NCI-H524 (cell line): Measurements from ENCODE around the gene SAT1.

Source experiments
- DNase-seq, 2 experiments: peaks; one replicate each; lab custom pipeline; 2025; lab: John Stamatoyannopoulos, UW

SAT1 gene

DNA sequence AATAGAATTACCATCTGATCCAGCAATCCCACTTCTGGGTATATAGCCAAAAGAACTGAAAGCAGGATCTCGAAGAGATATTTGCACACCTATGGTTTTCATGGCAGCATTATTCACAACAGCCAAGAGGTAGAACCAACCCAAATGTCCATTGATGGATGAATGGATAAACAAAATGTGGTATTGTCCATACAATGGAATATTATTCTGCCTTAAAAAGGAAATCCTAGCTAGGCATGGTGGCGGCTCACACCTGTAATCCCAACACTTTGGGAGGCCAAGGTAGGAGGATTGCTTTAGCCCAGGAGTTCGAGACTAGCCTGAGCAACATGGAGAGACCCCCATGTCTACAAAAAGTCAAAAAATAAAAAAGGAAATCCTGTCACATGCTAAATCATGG, 27.3 kb downstream of the SAT1 start:
- DNase-seq, result no peak

DNA sequence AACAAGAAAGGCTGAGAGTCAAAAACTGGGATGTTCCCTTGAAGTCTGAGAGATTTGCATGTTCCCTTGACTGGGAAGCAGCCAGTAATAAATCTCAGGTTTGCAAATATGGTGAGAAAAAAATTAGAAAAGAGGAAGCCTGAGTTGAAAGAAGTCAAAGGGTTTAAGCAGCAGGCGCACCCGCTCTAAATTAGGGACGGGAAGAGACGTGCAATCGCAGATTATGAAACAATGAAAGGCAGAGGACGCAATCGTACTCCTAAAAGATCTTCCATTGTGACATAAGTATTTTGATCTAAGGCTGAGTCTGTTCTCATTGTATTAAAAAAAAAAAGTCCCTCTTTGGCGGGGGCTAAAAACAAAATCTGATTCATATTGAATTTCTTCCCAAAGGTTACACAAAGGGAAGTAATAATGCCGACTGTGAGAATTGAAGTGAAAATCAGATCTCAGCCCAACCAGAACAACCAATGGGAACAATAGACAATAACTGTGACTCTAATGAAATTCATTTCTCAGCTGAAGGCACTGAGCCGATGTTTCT, 28.2 kb downstream of the SAT1 start:
- DNase-seq, result no peak

DNA sequence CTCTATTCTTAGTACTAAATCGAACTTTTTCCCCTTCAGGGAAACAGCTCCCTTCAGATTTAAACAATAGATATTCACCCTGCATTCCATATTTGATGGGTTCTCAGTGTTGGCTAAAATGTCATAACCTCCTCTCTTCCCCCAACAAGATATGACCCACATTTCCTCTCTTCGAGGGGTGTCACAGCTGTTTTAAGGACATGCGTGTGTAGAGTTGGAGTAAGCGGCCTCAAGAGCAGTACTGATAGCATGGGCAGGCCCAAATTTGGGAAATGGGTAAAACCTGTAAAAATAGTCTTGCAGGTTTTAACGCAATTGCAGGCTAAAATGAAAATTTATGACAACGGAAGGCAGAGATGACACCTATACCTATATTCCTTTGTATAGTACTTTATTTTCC, 28.7 kb downstream of the SAT1 start:
- no peak for DNase-seq

DNA sequence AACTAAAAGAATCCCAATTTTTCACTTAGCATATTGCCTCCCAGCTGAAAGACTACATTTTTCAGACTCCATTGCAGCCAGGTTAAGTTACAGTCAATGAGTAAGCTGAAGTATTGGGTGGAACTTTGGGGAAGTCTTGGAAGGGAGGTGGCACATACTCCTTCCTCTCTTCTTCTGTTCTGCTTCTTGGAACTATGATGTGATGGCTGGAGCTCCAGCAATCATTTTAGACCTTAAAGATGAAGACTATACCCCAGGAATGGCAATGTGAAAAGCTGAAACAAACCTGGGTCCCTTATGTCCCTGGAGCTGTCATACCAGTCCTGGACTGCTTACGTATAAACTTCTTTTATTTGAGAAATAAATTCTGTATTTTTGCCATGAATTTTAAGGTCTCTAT, 30.8 kb downstream of the SAT1 start:
- no peak for DNase-seq

DNA sequence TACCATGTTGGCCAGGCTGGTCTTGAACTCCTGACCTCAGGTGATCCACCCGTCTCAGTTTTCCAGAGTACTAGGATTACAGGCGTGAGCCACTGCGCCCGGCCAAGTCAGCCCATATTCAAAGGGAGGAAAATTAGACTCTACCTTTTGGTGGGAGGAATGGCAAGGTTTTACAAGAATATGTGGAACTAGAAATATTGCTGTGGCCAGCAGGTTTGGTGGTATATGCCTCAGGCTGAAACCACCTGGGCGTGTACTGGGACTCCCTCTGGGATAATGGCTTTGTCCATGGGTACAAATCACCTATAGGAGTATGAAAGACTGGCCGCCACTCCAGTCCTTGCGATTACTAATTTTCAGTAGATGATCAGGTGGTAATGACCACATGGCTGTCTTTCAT, 32.4 kb downstream of the SAT1 start:
- DNase-seq, result no peak

DNA sequence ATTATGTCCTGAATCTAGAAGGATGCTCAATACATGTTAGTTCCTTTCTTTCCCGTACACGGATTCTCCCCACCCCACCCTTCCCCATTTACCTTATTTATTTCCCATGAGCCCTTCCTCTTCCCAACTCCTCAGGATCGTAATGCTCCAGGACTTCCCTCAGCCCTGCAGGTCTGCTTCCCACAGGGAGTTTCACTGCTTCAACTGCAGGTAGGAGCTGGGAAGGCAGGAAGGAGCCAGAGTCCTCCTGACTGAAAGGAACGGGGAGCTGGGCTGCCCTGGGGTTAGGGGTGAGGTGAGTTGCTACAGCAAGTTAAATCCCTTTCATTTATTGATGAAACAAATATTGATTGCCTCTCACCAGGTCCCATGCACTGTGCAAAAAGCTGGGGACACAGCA, 33.2 kb downstream of the SAT1 start:
- DNase-seq, result no peak

DNA sequence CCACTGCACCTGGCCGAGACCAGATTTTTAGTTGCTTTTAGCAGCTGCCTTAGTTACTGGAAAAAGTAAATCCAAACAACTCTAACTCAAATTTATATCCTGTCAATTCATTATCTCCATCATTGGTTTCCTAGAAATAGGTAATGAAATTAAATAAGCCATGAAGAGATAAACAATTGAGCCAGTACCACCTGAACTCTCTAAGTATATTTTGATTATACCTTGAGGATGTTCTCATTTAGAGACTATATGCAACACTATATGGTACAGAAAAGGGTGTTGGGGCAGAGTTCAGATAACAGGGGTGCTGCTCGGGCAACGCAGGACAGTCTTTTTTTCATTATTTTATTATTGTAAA, 35.0 kb downstream of the SAT1 start:
- no peak for DNase-seq

DNA sequence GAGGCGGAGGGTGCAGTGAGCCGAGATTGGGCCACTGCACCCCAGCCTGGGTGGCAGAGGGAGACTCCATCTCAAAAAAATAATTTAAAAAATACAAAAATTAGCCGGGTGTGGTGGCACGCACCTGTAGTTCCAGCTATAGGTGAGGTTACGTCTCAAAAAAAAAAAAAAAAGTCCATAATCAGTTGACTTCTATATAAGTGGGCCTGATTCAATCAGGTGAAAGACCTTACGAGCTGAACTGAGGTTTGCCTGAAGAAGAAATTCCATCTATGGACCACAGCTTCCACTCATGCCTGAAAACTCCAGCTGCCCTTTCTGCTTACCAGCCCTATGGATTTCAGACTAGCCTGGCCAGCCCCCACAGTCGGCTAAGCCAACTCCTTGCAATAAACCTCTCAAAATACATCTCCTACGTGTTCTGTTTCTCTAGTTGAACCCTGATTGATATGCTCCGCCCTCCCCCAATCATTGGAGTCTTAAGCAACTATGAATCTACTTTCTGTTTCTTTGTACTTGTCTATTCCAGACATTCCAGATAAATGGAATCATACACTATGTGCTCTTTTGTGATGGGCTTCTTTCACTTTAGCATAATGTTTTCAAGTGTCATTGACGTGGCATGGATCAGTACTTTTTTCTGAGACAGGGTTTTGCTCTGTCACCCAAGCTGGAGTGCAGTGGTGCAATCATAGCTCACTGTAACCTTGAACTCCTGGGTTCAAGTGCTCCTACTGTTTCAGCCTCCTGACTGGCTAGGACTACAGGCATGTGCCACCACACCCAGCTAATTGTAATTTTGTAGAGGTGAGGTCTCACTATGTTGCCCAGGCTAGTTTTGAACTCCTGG, 36.6 kb downstream of the SAT1 start:
- DNase-seq, result no peak

DNA sequence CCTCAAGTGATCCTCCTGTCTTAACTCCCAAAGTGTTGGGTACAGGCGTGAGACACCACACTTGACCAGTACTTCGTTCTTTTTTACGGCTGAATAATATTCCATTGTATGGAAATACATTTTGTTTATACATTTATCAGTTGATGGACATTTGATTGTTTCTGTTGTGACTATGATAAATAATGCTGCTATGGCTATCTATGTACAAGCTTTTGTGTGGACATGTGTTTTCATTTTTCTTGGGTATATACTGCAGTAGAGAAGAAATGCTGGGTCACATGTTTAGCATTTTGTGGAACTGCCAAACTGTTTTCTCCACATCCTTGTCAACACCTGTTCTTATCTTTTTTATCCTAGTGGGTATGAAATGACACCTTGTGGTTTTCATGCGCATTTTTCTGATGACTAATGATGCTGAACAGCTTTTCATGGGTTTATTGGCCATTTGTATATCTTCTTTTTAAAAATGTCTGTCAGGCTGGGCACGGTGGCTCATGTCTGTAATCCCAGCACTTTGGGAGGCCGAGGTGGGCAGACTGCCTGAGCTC, 37.3 kb downstream of the SAT1 start:
- DNase-seq, result no peak

DNA sequence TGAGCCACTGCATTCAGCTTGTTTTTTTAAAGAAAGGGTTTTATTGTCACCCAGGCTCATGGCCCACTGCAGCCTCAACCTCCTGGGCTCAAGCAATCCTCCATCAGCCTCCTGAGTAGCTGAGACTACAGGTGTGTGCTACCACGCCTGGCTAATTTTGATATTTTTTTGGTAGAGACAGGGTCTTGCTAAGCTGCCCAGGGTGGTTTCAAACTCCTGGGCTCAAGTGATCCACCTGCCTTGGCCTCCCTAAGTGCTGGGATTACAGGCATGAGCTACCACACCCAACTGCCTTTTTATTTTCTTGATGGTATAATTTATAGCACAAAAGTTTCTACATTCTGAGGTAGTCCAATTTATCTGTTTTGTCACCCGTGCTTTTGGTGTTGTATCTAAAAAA, 38.9 kb downstream of the SAT1 start:
- no peak for DNase-seq

DNA sequence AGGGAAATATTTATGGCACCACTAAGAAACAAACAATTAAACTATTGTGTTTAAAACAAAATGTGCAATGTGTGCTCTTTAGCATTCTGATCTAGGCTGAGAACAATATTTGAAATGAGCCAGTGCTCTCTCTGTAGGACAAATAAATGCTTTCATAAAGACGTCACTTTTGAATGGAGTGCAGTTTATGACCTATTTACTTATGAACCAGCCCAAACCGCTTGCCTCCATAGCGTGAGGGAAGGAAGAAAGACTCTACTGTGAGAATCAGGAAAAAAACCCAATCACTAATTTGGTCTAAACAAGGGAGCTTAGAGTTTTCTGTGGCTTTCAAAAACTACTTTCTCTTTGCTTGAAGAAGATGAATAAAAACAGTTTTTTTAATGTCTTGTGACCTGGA, 39.4 kb downstream of the SAT1 start:
- no peak for DNase-seq

DNA sequence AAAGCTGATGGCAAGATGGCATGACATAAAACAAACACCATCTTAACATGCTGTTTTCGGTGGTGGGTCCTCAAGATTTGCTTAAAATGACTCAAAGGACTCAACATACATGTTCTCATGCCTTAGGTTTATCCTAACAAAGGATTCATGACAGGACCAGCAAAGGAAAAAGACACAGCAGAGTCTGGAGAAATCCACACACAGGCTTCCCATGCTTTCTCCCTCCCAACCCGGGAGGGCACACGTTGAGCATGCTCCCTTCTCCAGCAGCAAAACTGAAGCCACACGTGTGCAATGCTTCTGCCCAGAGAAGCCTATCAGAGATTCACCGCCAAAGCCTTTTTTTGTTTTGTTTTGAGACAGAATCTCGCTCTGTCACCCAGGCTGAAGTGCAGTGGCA, 39.9 kb downstream of the SAT1 start:
- DNase-seq, result no peak

DNA sequence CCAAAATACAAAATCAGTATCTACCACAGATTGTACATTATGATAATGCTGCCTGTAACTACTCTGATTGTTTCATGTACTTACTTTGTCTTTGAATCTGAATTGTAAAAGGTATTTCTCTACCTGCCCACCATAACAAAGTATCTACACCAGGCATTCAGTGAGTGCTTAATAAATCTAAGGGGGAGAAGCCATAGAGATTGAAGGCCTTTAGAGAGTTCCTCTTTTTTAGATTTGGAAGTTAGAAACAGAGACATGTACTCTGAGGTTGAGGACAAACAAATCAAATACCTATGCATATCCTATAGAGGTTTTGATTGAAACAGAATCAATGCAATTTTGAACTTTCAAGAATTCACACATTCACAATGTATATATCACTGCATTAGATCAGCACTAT, 42.7 kb downstream of the SAT1 start:
- no peak for DNase-seq

DNA sequence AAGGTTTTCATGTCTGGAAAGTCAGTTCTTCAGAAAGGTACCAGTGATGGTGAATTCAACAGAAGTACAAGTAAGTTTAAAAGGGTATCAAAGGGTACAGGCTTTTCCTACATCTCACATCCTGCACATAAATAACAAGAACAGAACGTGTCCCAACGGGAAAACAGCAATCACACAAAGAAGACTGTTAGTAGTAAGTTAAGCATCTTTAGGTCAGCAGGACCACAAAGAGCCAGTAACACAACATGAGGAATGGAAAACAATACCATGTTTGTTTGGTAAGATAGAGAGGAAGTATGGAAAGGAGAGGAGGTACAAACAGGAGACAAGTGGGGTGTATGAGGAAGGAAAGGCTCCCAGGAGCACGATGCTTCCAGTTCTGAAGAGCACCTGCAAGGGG, 43.2 kb downstream of the SAT1 start:
- DNase-seq, result no peak

DNA sequence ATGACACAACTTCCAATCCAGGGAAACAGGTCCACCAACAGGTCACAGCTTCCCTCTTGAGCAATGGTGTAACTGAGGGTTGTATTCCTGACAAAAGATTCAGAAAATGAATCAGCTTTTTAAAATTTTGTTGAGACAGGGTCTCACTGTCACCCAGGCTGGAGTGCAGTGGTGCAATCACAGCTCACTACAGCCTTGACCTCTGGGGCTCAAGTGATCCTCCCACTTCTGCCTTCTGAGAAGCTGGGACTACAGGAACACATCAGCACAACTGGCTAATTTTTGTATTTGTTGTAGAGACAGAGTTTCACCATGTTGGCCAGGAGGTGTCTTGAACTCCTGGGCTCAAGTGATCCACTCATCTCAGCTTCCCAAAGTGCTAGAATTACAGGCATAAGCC, 43.7 kb downstream of the SAT1 start:
- DNase-seq, result peak; percentile 45 to 72

DNA sequence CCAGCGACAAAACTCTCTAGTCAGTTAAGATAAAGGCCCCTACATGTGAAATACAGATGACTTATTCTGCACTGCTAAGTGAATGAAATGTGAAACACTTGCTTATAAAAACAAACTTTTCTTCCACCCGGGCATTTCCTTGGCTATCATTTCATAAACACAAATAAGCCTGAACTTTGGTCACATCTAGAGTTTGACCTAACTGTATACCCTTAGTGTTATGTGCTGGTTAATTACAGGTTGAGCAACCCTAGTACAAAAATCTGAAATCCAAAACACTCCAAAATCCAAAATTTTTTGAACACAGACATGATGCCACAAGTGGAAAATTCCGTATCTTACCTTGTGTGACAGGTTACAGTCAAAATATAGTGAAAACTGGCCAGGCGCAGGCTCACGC, 45.9 kb downstream of the SAT1 start:
- no peak for DNase-seq

DNA sequence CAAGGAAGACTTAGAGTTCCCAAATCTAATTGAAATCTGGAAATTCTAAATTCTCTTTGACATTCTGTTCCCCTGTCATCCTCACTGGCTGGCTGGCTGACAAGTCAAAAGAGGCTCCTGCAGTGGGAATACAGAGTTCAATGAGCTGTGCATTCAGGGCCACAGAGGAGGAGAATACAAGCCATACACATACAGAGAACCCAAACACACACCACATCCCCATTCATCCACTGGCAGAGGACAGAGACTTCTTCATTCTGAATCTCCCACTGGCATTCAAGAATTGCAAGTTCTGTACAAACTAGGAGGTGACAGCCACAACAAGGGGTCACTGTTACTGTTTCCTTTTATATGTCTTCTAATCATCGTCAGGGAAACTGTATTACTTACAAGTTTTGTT, 49.7 kb downstream of the SAT1 start:
- DNase-seq, result no peak
